NCI-H774 (cell line): ENCODE measurements around the gene PPIB.
"Not testable (repeated sequence)": the region's sequence is repeated elsewhere in the genome, so short reads cannot be mapped to it uniquely, and the experiment has no call there.

Experiments
- DNase-seq: peaks from one replicate; lab custom pipeline; 2025; lab: John Stamatoyannopoulos, UW

Gene PPIB

GRCh38 chr15:64141798-64142512 lies 20.9 kb downstream of the PPIB start:
- no peak for DNase-seq

GRCh38 chr15:64138331-64138941 lies 24.4 kb downstream of the PPIB start:
- no peak for DNase-seq

- DNase-seq = no peak
Observed at GRCh38 chr15:64137226-64137833, 25.5 kb downstream of the PPIB start.

- no peak for DNase-seq
Observed at GRCh38 chr15:64136347-64136746, 26.5 kb downstream of the PPIB start.

DNA sequence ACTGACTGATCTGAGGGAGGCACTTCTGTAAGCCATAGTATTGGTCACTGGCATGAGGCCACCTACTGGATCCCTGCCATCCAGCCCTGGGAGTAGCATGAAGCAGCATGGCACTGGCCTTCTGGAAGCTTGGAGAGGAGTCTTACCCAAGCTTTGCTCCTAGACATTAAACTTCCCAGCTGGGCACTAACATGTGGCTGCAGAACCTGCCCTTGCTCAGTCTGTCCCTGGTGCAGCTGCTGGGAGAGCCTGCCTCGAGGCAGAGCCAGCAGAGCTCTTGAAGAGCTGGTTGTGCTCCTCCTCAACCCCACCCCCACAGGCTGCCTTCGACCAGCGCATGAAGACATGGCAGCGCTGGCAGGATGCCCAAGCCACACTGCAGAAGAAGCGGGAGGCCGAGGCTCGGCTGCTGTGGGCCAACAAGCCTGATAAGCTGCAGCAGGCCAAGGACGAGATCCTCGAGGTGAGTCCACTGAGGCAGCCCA lies 28.4 kb downstream of the PPIB start:
- DNase-seq = no peak

GRCh38 chr15:64133623-64134344 lies 29.0 kb downstream of the PPIB start:
- no peak for DNase-seq

- no peak for DNase-seq
Observed at GRCh38 chr15:64132217-64132616, 30.6 kb downstream of the PPIB start.

GRCh38 chr15:64131547-64131946 lies 31.3 kb downstream of the PPIB start:
- no peak for DNase-seq

DNA sequence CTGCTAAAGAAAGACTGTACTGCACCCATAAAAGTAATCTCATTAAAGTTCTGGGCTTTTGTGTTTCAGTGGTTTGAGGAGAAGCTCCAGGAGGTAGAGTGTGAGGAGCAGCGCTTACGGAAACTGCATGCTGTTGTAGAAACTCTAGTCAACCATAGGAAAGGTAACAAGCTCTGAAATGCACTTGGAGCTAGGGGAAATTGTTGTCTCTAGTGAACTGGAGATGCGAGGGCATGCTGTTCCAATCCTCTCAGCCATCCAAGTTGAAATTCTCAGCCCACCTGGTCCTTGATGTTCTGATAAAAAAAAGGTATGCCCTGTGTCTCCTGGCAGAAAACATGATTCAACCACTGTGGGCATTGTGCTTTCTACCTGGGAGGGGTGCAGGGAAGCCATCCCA lies 32.7 kb downstream of the PPIB start:
- no peak for DNase-seq

DNA sequence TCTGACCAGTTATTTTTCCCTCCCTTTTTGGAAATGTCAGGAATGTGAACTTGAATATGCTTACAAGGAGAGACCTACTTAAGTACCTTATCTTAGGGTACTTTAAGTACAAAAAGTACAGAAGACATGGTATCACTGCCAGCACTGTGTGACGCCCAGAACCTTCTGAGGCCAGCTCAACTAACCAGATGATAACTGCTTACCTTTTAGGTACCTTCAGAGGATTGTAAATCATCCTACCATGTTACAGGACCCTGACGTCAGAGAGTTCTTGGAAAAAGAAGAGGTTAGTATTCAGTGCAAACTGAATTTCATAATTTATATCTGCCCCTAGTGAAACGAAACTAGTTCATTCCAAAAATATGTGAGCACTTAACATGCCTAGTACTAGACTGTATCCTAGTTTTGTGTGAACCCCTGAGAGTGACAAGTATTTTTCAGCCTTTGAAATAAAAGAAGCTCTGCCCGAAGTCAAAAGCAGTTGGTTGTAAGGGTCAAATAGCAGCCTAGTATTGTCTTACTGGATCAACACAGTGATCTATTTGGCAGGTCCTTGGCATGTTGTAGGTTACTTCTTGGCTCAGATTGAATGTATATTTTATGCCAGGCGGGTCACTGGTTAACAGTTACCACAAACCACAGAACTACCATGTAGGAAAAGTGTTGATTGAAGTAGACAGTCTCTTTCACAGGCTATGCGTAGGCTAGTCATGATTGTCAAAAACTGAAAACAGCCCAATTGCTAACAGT lies 35.1 kb downstream of the PPIB start:
- DNase-seq = no peak

DNA sequence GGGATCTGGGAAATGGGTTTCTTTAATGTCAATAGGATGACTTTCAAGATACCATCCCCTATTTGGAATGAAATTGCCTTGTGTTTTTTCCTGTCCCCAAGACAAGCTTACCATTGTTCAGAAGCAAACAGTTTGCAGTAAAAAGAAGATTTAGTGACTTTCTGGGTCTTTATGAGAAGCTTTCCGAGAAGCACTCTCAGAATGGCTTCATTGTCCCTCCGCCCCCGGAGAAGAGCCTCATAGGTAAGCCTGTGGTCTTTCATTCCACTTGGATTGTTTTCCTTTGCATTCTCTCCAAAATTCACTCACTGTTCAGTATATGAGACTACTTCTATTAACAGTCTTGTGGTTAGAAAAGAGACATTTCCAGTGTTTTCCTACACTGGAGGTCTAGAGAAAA lies 36.8 kb downstream of the PPIB start:
- no peak for DNase-seq

DNA sequence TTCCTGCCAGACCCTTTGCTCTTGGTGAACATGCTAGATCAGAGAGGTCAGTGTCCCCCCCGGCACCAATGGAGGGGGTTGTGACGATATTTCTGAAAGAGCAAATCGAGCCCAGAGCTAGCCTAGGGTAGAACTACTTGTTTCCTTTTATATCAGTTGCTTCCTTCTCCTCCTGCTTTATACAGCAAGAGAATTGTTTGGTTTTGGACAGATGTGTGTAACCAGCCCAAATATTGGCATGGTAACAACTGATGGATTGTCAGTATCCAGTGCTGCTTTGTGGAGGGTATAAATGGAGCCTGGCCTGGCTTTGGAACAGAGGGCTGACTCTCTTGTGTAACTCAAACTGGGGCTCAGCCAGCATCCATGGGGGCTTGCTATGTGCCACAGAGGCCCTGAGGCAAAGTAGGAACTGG lies 39.9 kb downstream of the PPIB start:
- no peak for DNase-seq

DNA sequence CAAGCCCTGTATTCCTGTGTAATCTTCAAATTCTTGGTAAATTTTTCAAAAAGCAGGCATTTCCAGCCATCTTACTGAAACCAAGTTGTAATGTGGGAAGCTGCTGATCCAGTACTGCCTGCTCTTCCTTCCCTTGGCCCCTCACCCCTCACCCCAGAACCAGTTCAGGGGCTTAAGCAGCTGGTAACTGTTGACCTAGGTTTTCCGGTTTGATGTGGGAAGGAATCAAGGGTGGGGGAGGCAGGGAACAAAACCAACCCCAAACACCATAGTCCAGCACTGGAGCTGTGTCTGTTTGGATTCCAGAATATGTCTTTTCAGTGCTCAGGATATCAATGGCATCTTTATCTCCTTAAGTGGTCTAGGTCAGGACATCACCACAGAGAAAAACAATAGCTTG lies 40.4 kb downstream of the PPIB start:
- no peak for DNase-seq

DNA sequence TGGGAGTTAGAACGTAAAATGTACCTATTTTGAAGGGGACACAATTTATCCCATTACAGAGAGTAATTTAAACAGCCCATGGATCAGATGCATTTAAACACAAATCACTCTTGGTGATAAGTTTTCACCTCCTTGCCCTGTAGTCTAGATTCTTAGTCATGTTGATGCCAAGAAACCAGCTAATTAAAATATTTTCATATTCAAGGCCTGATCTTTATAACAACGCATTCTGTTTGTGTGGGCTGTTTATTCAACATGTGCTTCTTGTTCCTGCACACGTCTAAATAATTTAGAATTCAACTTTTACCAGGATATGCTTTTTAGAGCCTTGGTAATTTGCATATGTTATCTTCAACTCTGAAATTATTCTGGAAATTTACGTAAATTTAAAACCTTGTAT lies 41.2 kb downstream of the PPIB start:
- no peak for DNase-seq

DNA sequence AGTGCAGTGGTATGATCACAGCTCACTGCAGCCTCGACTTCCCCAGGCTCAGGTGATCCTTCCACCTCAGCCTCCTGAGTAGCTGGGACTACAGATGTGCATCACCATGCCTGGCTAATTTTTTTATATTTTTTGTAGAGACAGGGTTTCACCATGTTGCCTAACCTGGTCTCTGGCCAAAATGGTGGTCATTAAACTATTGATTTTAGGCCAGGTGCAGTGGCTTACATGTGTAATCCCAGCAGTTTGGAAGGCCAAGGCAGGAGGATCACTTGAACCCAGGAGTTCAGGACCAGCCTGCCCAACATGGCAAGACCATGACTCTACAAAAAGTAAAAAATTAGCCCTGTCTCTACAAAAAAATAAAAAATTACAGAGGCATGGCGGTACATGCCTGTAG lies 42.5 kb downstream of the PPIB start:
- DNase-seq = not testable (repeated sequence)

- DNase-seq = no peak
Observed at GRCh38 chr15:64117759-64118487, 44.9 kb downstream of the PPIB start.

DNA sequence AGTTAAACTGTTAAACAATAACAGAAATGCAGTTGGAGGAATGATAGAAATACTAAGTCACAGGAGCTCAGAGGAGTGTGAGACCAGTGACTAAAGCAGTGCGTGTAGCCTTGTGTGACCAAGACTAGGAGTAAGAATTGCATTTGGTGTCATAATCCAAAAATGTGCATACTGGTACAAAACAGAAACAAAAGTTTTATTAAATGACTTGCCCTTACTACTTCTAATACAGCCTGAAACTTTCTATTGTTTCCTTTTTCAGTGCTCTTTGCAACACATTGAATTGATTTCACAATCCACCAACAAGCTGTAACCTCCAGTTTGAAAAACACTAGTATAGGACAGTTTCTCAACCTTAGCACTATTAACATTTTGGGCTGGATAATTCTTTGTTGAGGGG lies 49.9 kb downstream of the PPIB start:
- no peak for DNase-seq

- DNase-seq = no peak
Observed at GRCh38 chr15:64112073-64112772, 50.6 kb downstream of the PPIB start.

DNA sequence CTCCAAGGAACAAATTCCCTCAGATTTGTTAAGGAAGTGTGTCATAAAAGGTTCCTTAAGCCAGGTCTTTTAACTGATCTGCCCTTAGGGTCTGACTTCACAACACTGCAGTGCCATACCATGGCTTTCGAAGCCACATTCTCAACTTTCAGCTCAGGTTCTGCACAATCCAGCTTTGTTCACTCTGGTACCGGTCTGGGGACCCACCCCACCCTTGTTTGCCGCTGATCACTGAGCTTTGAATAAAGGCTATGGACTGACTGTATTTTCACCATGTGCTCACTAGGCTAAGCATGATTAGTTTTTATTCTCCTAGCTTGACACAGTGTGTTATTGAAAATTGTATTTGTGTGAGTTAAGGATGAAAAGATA lies 51.2 kb downstream of the PPIB start:
- no peak for DNase-seq

GRCh38 chr15:64110950-64111678 lies 51.7 kb downstream of the PPIB start:
- DNase-seq = no peak
